NCI-H146 (cell line): ENCODE data around the gene PIEZO1.

Source experiments
- DNase-seq: peaks from one replicate; lab custom pipeline; 2025; lab: John Stamatoyannopoulos, UW

PIEZO1 gene

GRCh38 chr16:88735616-88736015 is 49.4 kb downstream of the PIEZO1 start:
- no peak for DNase-seq

GRCh38 chr16:88735121-88735520 is 49.9 kb downstream of the PIEZO1 start:
- DNase-seq, result no peak

GRCh38 chr16:88734361-88734728 is 50.7 kb downstream of the PIEZO1 start:
- no peak for DNase-seq

- DNase-seq, result no peak
These were observed 51.2 kb downstream of the PIEZO1 start for GRCh38 chr16:88733630-88734360.

GRCh38 chr16:88732961-88733294 is 52.1 kb downstream of the PIEZO1 start:
- no peak for DNase-seq

GRCh38 chr16:88732172-88732960 is 52.7 kb downstream of the PIEZO1 start:
- no peak for DNase-seq

- no peak for DNase-seq
These were observed 53.3 kb downstream of the PIEZO1 start for GRCh38 chr16:88731699-88732098.

- no peak for DNase-seq
These were observed 54.1 kb downstream of the PIEZO1 start for GRCh38 chr16:88730632-88731607.

- no peak for DNase-seq
These were observed 57.1 kb downstream of the PIEZO1 start for GRCh38 chr16:88727871-88728270.

GRCh38 chr16:88726981-88727380 is 58.0 kb downstream of the PIEZO1 start:
- DNase-seq, result peak; percentile 38

GRCh38 chr16:88726408-88726749 is 58.6 kb downstream of the PIEZO1 start:
- DNase-seq, result no peak

- no peak for DNase-seq
These were observed 59.2 kb downstream of the PIEZO1 start for GRCh38 chr16:88725609-88726407.

- DNase-seq, result no peak
These were observed 60.0 kb downstream of the PIEZO1 start for GRCh38 chr16:88724855-88725555.

GRCh38 chr16:88723911-88724310 is 61.1 kb downstream of the PIEZO1 start:
- DNase-seq, result no peak

GRCh38 chr16:88723507-88723887 is 61.5 kb downstream of the PIEZO1 start:
- DNase-seq, result no peak

GRCh38 chr16:88722784-88723506 is 62.1 kb downstream of the PIEZO1 start:
- peak; percentile 17 for DNase-seq

GRCh38 chr16:88721815-88722755 is 62.9 kb downstream of the PIEZO1 start:
- no peak for DNase-seq

GRCh38 chr16:88721236-88721635 is 63.8 kb downstream of the PIEZO1 start:
- no peak for DNase-seq

GRCh38 chr16:88720396-88720970 is 64.5 kb downstream of the PIEZO1 start:
- no peak for DNase-seq
